Frontal cortex (tissue), 4 donors: ENCODE results near the gene ERO1B. TPM values are rescaled to one million over a fixed set of nuclear protein-coding genes. Genes with fewer than 3 reads are reported as not detected.
"Not testable (repeated sequence)": the region's sequence is repeated elsewhere in the genome, so short reads cannot be mapped to it uniquely, and the experiment has no call there.

ENCODE experiments used
- DNase-seq, 2 donors: peaks; one replicate each; pipeline ENCODE4 v3.0.0; 2012; ENCODE audit warnings: low spot score in 2 of 2
- FAIRE-seq: peaks from 2 replicates; lab custom pipeline; 2012; peaks lifted over from hg19 to GRCh38; lab: Jason Lieb, UNC
- total RNA-seq: library from RNA; depleted of rRNA; stranded (reverse); fragments of >200 nt; gene quantifications from one replicate; pipeline ENCODE4 v1.2.3, GENCODE V29; 2014
- donor health status: control.
- donor health status: control.
- donor health status: control.

Gene ERO1B, protein sequence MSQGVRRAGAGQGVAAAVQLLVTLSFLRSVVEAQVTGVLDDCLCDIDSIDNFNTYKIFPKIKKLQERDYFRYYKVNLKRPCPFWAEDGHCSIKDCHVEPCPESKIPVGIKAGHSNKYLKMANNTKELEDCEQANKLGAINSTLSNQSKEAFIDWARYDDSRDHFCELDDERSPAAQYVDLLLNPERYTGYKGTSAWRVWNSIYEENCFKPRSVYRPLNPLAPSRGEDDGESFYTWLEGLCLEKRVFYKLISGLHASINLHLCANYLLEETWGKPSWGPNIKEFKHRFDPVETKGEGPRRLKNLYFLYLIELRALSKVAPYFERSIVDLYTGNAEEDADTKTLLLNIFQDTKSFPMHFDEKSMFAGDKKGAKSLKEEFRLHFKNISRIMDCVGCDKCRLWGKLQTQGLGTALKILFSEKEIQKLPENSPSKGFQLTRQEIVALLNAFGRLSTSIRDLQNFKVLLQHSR
- 12.6 TPM for total RNA-seq

- DNase-seq = peak; percentile 96
- FAIRE-seq = no peak
Measured at GRCh38 chr1:236281654-236282424, at the start of gene ERO1B. TSS of gene ERO1B (minus strand) at chr1:236281958. CDS start at chr1:236281783, 175 bp downstream.

GRCh38 chr1:236331412-236331811, 49.7 kb upstream of the ERO1B start:
- not testable (repeated sequence) for DNase-seq, FAIRE-seq

- DNase-seq = no peak
- no peak for FAIRE-seq
Measured at GRCh38 chr1:236326432-236326831, 44.7 kb upstream of the ERO1B start.

- no peak for FAIRE-seq
- no peak for DNase-seq
Measured at GRCh38 chr1:236325567-236325966, 43.8 kb upstream of the ERO1B start.

GRCh38 chr1:236323819-236324411, 42.2 kb upstream of the ERO1B start:
- DNase-seq (no peak), FAIRE-seq (no peak)

- DNase-seq (no peak), FAIRE-seq (no peak)
Measured at GRCh38 chr1:236322566-236323409, 41.0 kb upstream of the ERO1B start.

GRCh38 chr1:236321101-236321500, 39.3 kb upstream of the ERO1B start:
- DNase-seq (no peak), FAIRE-seq (no peak)

GRCh38 chr1:236320671-236321070, 38.9 kb upstream of the ERO1B start:
- FAIRE-seq = no peak

GRCh38 chr1:236320214-236320613, 38.5 kb upstream of the ERO1B start:
- DNase-seq (no peak), FAIRE-seq (no peak)

More at GRCh38 chr1:236320671-236321070, 38.9 kb upstream of the ERO1B start:
- DNase-seq = no peak

GRCh38 chr1:236316437-236316836, 34.7 kb upstream of the ERO1B start:
- no peak for DNase-seq
- FAIRE-seq = no peak

DNA sequence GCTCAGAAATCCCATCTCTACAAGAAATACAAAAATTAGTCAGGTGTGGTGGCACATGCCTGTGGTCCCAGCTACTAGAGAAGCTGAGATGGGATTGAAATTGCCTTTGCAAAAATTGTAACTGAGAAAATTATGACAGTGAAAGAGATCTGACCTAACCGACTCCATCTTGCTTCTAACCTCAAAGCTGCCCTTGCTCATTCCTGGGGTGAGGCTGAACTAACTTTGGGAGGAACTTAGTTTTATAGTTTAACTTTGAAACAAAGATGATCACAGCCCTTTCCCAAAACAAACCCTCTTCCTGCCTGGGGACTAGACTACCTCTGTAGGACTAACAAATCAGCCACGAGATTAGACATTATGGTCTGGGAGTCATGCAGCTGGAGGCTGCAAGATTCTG, 33.8 kb upstream of the ERO1B start:
- DNase-seq (no peak), FAIRE-seq (no peak)

GRCh38 chr1:236315092-236315491, 33.3 kb upstream of the ERO1B start:
- no peak for FAIRE-seq
- no peak for DNase-seq

DNA sequence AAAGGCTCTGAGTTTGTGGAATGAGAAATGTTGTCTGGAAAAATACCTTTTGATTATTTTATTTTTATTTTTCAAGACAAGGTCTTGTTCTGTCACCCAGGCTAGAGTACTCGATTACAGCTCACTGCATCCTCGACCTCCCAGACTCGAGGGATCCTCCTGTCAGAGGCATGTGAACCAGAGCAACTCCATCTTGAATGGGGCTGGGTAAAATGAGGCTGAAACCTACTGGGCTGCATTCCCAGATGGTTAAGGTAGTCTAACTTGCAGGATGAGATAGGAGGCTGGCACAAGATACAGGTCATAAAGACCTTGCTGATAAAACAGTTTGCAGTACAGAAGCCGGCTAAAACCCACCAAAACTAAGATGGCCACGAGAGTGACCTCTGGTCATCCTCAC, 32.3 kb upstream of the ERO1B start:
- DNase-seq, FAIRE-seq: not testable (repeated sequence)

DNA sequence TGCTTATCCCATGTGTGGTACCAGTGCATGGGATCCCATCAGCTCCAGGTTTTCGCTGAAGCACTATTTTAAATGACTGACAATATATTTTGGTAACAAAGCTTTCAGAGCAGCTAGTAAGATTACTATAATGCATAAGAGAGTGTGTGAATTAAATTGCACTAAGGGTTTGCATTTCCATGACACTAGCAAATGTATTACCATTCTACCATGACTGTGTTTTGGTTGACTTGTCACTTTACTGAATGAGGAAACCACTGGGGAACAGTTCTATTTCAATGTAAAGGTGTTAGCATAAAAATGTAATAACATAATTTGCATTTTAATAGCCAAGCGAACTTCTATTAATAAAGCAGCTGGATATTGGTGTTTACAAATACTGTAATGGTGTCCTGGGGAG, 31.7 kb upstream of the ERO1B start:
- DNase-seq (no peak), FAIRE-seq (no peak)

DNA sequence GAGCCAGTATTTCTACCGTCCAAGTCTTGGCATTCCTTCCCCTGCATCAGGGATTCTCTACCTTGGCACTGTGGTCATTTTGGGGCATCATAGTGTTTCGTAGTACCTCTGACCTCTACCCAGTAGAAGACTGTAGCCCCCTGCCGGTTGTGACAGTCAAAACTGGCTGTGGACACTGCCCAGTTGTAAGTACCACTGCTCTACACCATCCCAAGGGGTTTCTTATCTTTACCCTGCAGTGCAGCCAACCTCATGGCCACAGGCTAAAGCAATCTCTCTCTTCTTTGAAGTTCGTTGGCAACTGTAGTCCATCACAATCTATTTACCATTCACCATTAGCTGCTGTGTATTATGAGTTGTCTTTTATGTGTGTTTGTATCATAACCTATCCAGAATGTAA, 29.3 kb upstream of the ERO1B start:
- FAIRE-seq (no peak), DNase-seq (no peak)

GRCh38 chr1:236308827-236309226, 27.1 kb upstream of the ERO1B start:
- FAIRE-seq (no peak), DNase-seq (no peak)

DNA sequence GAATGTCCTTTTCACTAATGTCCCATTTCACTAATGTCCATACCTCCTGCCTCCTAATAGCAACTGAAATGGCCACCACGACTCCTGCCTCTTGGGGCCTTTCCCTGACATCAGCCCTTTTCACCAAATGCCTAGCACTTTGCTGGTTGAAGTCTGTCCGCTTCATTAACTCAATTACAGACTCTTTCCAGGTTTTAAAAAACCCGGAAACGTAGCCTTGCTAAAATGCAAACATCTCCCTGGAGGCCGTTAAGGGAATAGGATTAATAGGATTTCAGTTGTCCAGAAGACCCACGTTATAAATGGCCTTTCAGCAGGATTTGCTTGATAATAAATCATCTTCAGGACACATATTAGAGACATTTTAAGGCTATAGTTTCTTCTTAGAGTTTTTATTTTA, 25.7 kb upstream of the ERO1B start:
- DNase-seq = no peak
- FAIRE-seq = no peak

DNA sequence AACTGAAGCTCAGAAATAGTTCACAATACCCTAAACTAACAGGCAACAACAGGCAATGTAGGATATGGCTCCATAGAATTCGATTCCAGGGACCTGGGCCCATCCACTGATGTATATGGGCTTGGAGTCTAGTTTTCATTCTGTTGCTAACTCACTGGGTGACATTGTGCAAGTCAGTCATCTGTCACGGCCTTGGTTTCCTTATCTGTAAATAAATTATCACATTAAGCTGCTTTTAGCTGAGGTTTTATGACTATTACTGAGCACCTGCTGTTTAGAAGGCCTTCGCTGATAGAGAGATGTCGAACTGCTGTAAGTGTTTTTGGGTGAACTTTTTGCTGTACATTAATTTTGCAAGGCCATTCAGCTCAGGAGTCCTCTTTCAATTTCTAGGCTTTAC, 22.9 kb upstream of the ERO1B start:
- DNase-seq = no peak
- no peak for FAIRE-seq

DNA sequence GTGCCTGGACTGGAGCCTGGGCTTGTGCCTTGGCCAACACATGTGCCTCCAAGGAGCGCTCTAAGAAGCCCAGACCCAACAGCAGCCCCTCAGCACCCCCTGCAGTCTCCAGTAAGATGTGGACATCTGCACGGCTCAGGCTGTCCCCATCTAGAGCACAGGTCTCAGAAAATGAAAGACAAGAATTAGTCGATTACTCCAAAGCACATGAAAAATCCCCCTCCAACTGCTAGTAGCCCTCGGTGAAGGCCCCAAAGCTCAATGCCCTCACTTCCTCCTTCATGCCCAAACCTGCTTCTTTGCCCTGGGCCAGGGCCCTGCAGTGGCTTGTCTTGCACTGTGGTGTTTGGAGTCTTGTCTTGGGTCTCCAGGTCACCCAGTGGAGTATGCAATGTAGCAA, 21.9 kb upstream of the ERO1B start:
- FAIRE-seq (no peak), DNase-seq (no peak)

DNA sequence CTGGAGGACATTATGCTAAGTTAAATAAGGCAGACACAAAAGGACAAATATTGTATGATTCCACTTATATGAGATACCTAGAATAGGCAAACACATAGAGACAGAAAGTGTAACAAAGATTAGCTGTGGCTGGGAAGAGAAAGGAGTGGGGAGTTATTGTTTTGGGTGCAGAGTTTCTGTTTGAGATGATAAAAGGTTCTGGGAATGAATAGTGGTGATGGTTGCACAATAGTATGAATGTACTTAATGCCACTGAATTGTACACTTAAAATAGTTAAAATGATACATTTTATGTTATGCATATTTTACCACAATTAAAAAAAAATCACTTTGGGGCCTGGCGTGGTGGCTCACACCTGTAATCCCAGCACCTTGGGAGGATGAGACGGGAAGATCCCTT, 21.2 kb upstream of the ERO1B start:
- DNase-seq = no peak
- FAIRE-seq = no peak
